K562 (cell line): Measurements from ENCODE around the gene THADA. TPM values are rescaled to one million over a fixed set of nuclear protein-coding genes. Genes with fewer than 3 reads are reported as not detected.

ENCODE experiments used
- ATAC-seq: fragments of 200-7000 bp; cut with Tn5 transposase; 3 replicates; pipeline ENCODE4 v1.9.1; 2020; ENCODE audit warnings: moderate library complexity
- BruUV-seq: library from RNA; stranded (reverse); fragments of 400-500 nt; replicated peaks from 2 replicates; lab custom pipeline; 2021; lab: Mats Ljungman, UMichigan
- CTCF ChIA-PET: fragments of 300-600 bp; formaldehyde crosslinking; extraction: SDS; loops from one replicate; lab custom pipeline; 2021; ENCODE audit warnings: low intra/inter-chr PET ratio; lab: Yijun Ruan, JAX
- POLR2A ChIA-PET: fragments of 300-600, 350-650 bp; sonication (Branson Sonifier 250); formaldehyde crosslinking; extraction: SDS; loops from one replicate; lab custom pipeline; 2021; ENCODE audit warnings: antibody characterized with exemption, inconsistent platforms; lab: Yijun Ruan, JAX
- DNase-seq, 4 experiments: peaks; one replicate each; pipeline versions ENCODE4 v3.0.0 to v3.0.0-alpha.2; 2011 to 2018; ENCODE audit warnings: low spot score in 3 of 4, mixed read lengths in 3 of 4; ENCODE audit errors: extremely low read depth in 1 of 4
- FAIRE-seq: peaks from 2 replicates; lab custom pipeline; 2011; peaks lifted over from hg19 to GRCh38; lab: Jason Lieb, UNC
- H2AFZ ChIP-seq: 2 replicates; pipeline ENCODE4 v1.6.0; 2011; ENCODE audit warnings: low read depth, low read length, control low read depth, inconsistent platforms
- H3K27ac ChIP-seq: fragments of 200-600 bp; 3 replicates; pipeline ENCODE4 v1.8.0; 2011; ENCODE audit warnings: low read depth, mild to moderate bottlenecking, control low read depth, inconsistent platforms, low read length, moderate library complexity, mixed read lengths; ENCODE audit errors: extremely low read depth
- H3K27me3 ChIP-seq, 2 experiments: fragments of 300-600 bp in 1 of 2; 2 replicates in 1 of 2; 3 replicates in 1 of 2; pipeline versions ENCODE4 v1.6.0 to v1.8.0; 2011; ENCODE audit warnings: inconsistent platforms in 2 of 2, low read length in 2 of 2, mild to moderate bottlenecking in 1 of 2, mixed read lengths in 1 of 2, moderate library complexity in 1 of 2; ENCODE audit not compliant: control insufficient read depth in 2 of 2, insufficient read depth in 2 of 2
- H3K36me3 ChIP-seq: fragments of 300-600 bp; 3 replicates; pipeline ENCODE4 v1.8.0; 2011; ENCODE audit warnings: mild to moderate bottlenecking, low read length, inconsistent platforms; ENCODE audit not compliant: control insufficient read depth, insufficient read depth
- H3K4me1 ChIP-seq, 2 experiments: fragments of 200-600 bp in 1 of 2; replicated peaks in 1 of 2; 2 replicates in 1 of 2; 3 replicates in 1 of 2; pipeline versions ENCODE4 v1.5.1 to v1.8.0; 2011; ENCODE audit warnings: inconsistent platforms in 2 of 2, low read length in 2 of 2, mild to moderate bottlenecking in 1 of 2, mixed read lengths in 1 of 2, moderate library complexity in 1 of 2; ENCODE audit not compliant: control insufficient read depth in 2 of 2, insufficient read depth in 2 of 2
- H3K4me2 ChIP-seq: 2 replicates; pipeline ENCODE4 v1.6.1; 2011; ENCODE audit warnings: low read length, control low read depth, inconsistent platforms, mixed read lengths; ENCODE audit not compliant: insufficient read depth
- H3K4me3 ChIP-seq: fragments of 200-600 bp; sonication (generic), shearing (Covaris generic); 2 replicates; pipeline ENCODE4 v1.5.1; 2016; ENCODE audit warnings: control low read depth, inconsistent platforms
- H3K79me2 ChIP-seq: fragments of 200-600 bp; 3 replicates; pipeline ENCODE4 v1.8.0; 2011; ENCODE audit warnings: low read length, inconsistent platforms; ENCODE audit not compliant: control insufficient read depth, insufficient read depth
- H3K9ac ChIP-seq, 2 experiments: 2 replicates each; pipeline versions ENCODE4 v1.6.0 to v1.6.1; 2011; ENCODE audit warnings: low read depth in 2 of 2, low read length in 2 of 2, control low read depth in 1 of 2, inconsistent platforms in 1 of 2, mild to moderate bottlenecking in 1 of 2, mixed read lengths in 1 of 2; ENCODE audit not compliant: insufficient read depth in 1 of 2
- H3K9me1 ChIP-seq: one replicate; pipeline ENCODE4 v1.6.0; 2011; ENCODE audit warnings: inconsistent platforms, mild to moderate bottlenecking, low read length, moderate library complexity; ENCODE audit not compliant: control insufficient read depth, insufficient read depth
- H3K9me3 ChIP-seq: replicated peaks from 2 replicates; pipeline ENCODE4 v1.5.1; 2011; ENCODE audit warnings: low read depth, low read length, inconsistent platforms; ENCODE audit not compliant: control insufficient read depth, insufficient read depth
- H4K20me1 ChIP-seq: replicated peaks from 2 replicates; pipeline ENCODE4 v1.6.1; 2011; ENCODE audit warnings: low read length, inconsistent platforms, mixed read lengths; ENCODE audit not compliant: control insufficient read depth, insufficient read depth
- MYBL2 ChIP-seq, 2 experiments: fragments of 450-650 bp in 1 of 2; sonication (generic) in 1 of 2; formaldehyde crosslinking in 1 of 2; IDR thresholded peaks; 2 replicates each; pipeline versions ENCODE4 v1.6.1 to v1.8.1; 2017 to 2022; ENCODE audit warnings: borderline replicate concordance in 1 of 2, inconsistent platforms in 1 of 2, low read depth in 1 of 2, mild to moderate bottlenecking in 1 of 2, missing genetic modification reagents in 1 of 2, moderate library complexity in 1 of 2
- NBN ChIP-seq: fragments of 450-650 bp; IDR thresholded peaks from 2 replicates; pipeline ENCODE4 v1.6.1; 2016; ENCODE audit warnings: low read depth, mild to moderate bottlenecking
- NR1H2 ChIP-seq: sonication (generic); formaldehyde crosslinking; IDR thresholded peaks from 2 replicates; pipeline ENCODE4 v1.4.0; 2020; ENCODE audit warnings: mild to moderate bottlenecking, missing genetic modification reagents
- PTRF ChIP-seq: fragments of 450-650 bp; IDR thresholded peaks from 2 replicates; pipeline ENCODE4 v1.6.1; 2016; ENCODE audit warnings: mild to moderate bottlenecking, missing genetic modification characterization, missing compliant biosample characterization
- RBM22 ChIP-seq: fragments of 200-400 bp; formaldehyde crosslinking; IDR thresholded peaks from 2 replicates; pipeline ENCODE4 v1.6.1; 2018; ENCODE audit warnings: low read length, low read depth; ENCODE audit not compliant: poor library complexity, severe bottlenecking
- TFAM ChIP-seq: fragments of 250-450 bp; sonication (Bioruptor Pico); conservative IDR thresholded peaks from 2 replicates; pipeline ENCODE4 v1.5.0; 2021; ENCODE audit warnings: mild to moderate bottlenecking, moderate library complexity
- TGIF2 ChIP-seq: sonication (generic); formaldehyde crosslinking; IDR thresholded peaks from 2 replicates; pipeline ENCODE4 v1.8.1; 2022; ENCODE audit warnings: mild to moderate bottlenecking, missing genetic modification reagents, moderate library complexity
- ZBTB8A ChIP-seq: fragments of 450-650 bp; IDR thresholded peaks from 2 replicates; pipeline ENCODE4 v1.6.1; 2018; ENCODE audit warnings: mild to moderate bottlenecking, moderate library complexity; ENCODE audit not compliant: partially characterized antibody
- ZFP1 ChIP-seq: fragments of 450-650 bp; formaldehyde crosslinking; IDR thresholded peaks from 2 replicates; pipeline ENCODE4 v1.4.0; 2020; ENCODE audit warnings: mild to moderate bottlenecking, mixed read lengths
- ZNF408 ChIP-seq: fragments of 250-450 bp; sonication (Bioruptor Pico); IDR thresholded peaks from 2 replicates; pipeline ENCODE4 v1.4.0; 2020; ENCODE audit warnings: low read depth, mild to moderate bottlenecking, moderate library complexity
- ZNF507 ChIP-seq: conservative IDR thresholded peaks from 2 replicates; pipeline ENCODE4 v1.6.1; 2017; ENCODE audit warnings: missing genetic modification characterization, missing compliant biosample characterization
- WGBS: fragments of 100-300 bp; shearing (Covaris generic); methylation state at CpG from one replicate; pipeline ENCODE4 v1.1.6; 2016; ENCODE audit warnings: low coverage, mixed read lengths; ENCODE audit not compliant: insufficient coverage; ENCODE audit errors: missing lambda C conversion rate; 5-methylcytosine and 5-hydroxymethylcytosine counted together
- in situ Hi-C: fragments of 300-500 bp; cut with MboI; formaldehyde crosslinking; loops from 4 replicates; pipeline ENCODE4 v1.15.0; 2018; ENCODE audit warnings: inconsistent platforms, mixed read lengths
- intact Hi-C: fragments of 100-400 bp; cut with micrococcal nuclease; formaldehyde crosslinking; loops from 2 replicates; pipeline ENCODE4 v1.14.2; 2022
- polyA plus RNA-seq, 8 experiments: library from polyadenylated mRNA; depleted of rRNA in 4 of 8; stranded (reverse) in 5 of 8; unstranded in 3 of 8; fragments of >200 nt; fragmentation: Nextera tagmentation in 2 of 8; fragmentation: Illumina TruSeq in 1 of 8; extraction: Ambion mirVana in 2 of 8; extraction: Trizol in 1 of 8; gene quantifications; 2 replicates each; pipeline versions ENCODE4 v1.2.1 to v1.2.3, GENCODE V29; 2011 to 2014; ENCODE audit warnings: inconsistent platforms in 1 of 8, missing spikeins in 1 of 8
- total RNA-seq, 7 experiments: library from RNA; depleted of rRNA in 6 of 7; stranded (reverse); fragments of >200 nt in 6 of 7; fragmentation: Illumina TruSeq in 2 of 7; extraction: Trizol in 2 of 7; gene quantifications; 2 replicates each; pipeline versions ENCODE4 v1.2.1 to v1.2.3, GENCODE V29; 2011 to 2021; ENCODE audit warnings: low replicate concordance in 1 of 7
- TF ChIP-seq, protein P1 (sequence below): fragments of 450-650 bp; formaldehyde crosslinking; IDR thresholded peaks from 2 replicates; pipeline ENCODE4 v1.4.0; 2022; ENCODE audit warnings: missing genetic modification characterization
- TF ChIP-seq, protein P2 (sequence below): fragments of 250-450 bp; sonication (Bioruptor Pico); IDR thresholded peaks from 2 replicates; pipeline ENCODE4 v1.9.0; 2021; ENCODE audit warnings: mild to moderate bottlenecking
- TF ChIP-seq, protein P3 (sequence below): fragments of 450-650 bp; IDR thresholded peaks from 2 replicates; pipeline ENCODE4 v1.6.1; 2016; ENCODE audit warnings: antibody characterized with exemption

The THADA gene
- total and polyA plus RNA-seq, 9 of the 15 experiments (the other 6 are each of a cell fraction or from before 2014, with no cell fraction given), result 17.8 to 34.7 (median 31.9) TPM

DNA sequence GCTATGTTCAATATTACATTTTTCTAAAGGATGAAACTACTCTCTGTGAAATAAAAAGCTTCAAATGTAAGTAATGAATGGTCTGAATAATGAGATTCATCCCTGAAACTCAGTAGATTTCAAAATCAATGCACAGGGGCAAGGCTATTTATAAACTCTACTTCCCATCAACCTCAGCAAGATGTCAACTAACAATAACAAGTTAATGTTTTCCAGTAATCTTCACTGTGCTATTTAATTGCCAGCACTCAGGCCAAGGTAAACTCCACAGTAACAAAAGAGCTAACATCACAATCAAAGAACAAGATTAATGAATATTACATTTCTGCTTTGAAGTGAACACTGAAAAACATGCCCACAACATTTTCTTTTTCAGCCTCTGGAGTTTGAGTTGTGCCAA lies 225.1 kb downstream of the THADA start (continued):
- TF ChIP-seq, protein P1, sequence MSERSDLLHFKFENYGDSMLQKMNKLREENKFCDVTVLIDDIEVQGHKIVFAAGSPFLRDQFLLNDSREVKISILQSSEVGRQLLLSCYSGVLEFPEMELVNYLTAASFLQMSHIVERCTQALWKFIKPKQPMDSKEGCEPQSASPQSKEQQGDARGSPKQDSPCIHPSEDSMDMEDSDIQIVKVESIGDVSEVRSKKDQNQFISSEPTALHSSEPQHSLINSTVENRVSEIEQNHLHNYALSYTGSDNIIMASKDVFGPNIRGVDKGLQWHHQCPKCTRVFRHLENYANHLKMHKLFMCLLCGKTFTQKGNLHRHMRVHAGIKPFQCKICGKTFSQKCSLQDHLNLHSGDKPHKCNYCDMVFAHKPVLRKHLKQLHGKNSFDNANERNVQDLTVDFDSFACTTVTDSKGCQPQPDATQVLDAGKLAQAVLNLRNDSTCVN (CRISPR knock-in tag), result no peak
- TF ChIP-seq, protein P2, sequence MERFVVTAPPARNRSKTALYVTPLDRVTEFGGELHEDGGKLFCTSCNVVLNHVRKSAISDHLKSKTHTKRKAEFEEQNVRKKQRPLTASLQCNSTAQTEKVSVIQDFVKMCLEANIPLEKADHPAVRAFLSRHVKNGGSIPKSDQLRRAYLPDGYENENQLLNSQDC (CRISPR knock-in tag), result no peak
- no peak for TF ChIP-seq RBM22

- WGBS, result 91% methylated on average over 4 of the region's 4 CpGs
- FAIRE-seq (peak; percentile 49), ATAC-seq (no peak), DNase-seq (no peak)
- H3K9me3 ChIP-seq, result no peaks in the 10 kb centered on the region
- no peaks in the 10 kb centered on the region for H3K9me1 ChIP-seq
- CTCF ChIA-PET, result no interaction called here
- no peak overlapping the region for H2AFZ ChIP-seq
- no peak overlapping the region for H3K4me3 ChIP-seq
- H3K4me2 ChIP-seq, result no peak overlapping the region
- no peak overlapping the region for H3K27ac ChIP-seq
- intact Hi-C loops (no loop called here), in situ Hi-C loops (no loop called here)
- H3K36me3 ChIP-seq, result no peaks in the 10 kb centered on the region
- H3K27me3 ChIP-seq, result no peaks in the 10 kb centered on the region
- POLR2A ChIA-PET, result no interaction called here
- no peak for TF ChIP-seq MYBL2 (IDR thresholded peaks at IDR 0.05; ENCODE audit: low read depth)
- no peak for TF ChIP-seq MYBL2 (CRISPR knock-in tag; IDR thresholded peaks at IDR 0.05; ENCODE audit: borderline replicate concordance)
- TF ChIP-seq NR1H2 (CRISPR knock-in tag), result no peak
- no peak for TF ChIP-seq NBN
- TF ChIP-seq, protein P3, sequence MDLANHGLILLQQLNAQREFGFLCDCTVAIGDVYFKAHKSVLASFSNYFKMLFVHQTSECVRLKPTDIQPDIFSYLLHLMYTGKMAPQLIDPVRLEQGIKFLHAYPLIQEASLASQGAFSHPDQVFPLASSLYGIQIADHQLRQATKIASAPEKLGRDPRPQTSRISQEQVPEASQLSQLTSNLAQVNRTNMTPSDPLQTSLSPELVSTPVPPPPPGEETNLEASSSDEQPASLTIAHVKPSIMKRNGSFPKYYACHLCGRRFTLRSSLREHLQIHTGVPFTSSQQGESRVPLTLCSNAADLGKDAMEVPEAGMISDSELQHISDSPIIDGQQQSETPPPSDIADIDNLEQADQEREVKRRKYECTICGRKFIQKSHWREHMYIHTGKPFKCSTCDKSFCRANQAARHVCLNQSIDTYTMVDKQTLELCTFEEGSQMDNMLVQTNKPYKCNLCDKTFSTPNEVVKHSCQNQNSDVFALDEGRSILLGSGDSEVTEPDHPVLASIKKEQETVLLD, result no peak
- no peak for TF ChIP-seq ZNF408 (CRISPR knock-in tag)
- no peak for TF ChIP-seq PTRF (tag)
- TF ChIP-seq ZBTB8A, result no peak
- no peak for TF ChIP-seq ZNF507
- TF ChIP-seq ZFP1, result no peak
- TF ChIP-seq TFAM (CRISPR knock-in tag), result no peak
- TF ChIP-seq TGIF2 (CRISPR knock-in tag), result no peak
- no peaks in the 10 kb centered on the region for H4K20me1 ChIP-seq
- H3K79me2 ChIP-seq, result no peaks in the 10 kb centered on the region
- H3K4me1 ChIP-seq, result no peaks in the 10 kb centered on the region
- BruUV-seq, result no TSS peak
- no peak overlapping the region for H3K9ac ChIP-seq
These were observed 225.7 kb downstream of the THADA start for GRCh38 chr2:43370146-43370545.
